Endodermal cell (in vitro differentiated cells): ENCODE data around the gene MICAL3. TPM values are rescaled to one million over a fixed set of nuclear protein-coding genes. Genes with fewer than 3 reads are reported as not detected.

Experiments
- DNase-seq: peaks from one replicate; pipeline ENCODE4 v3.0.0-alpha.2; 2017
- H3K27ac ChIP-seq: 2 replicates; pipeline ENCODE4 v1.5.1; 2013; ENCODE audit warnings: mild to moderate bottlenecking, low read depth, low read length, moderate library complexity
- H3K27me3 ChIP-seq: 2 replicates; pipeline ENCODE4 v1.6.1; 2013; ENCODE audit warnings: mild to moderate bottlenecking, low read length, moderate library complexity; ENCODE audit not compliant: insufficient read depth, control insufficient read depth, poor library complexity, severe bottlenecking
- H3K36me3 ChIP-seq: 2 replicates; pipeline ENCODE4 v1.7.0; 2013; ENCODE audit warnings: mild to moderate bottlenecking, low read length, moderate library complexity; ENCODE audit not compliant: control insufficient read depth, insufficient read depth
- H3K4me1 ChIP-seq: one replicate; pipeline ENCODE4 v1.7.0; 2013; ENCODE audit warnings: low read length; ENCODE audit not compliant: control insufficient read depth, insufficient read depth
- H3K4me3 ChIP-seq: 2 replicates; pipeline ENCODE4 v1.5.1; 2013; ENCODE audit warnings: mild to moderate bottlenecking, low read length, moderate library complexity
- H3K9ac ChIP-seq: 2 replicates; pipeline ENCODE4 v1.6.1; 2013; ENCODE audit warnings: mild to moderate bottlenecking, low read length, moderate library complexity; ENCODE audit not compliant: poor library complexity, severe bottlenecking; ENCODE audit errors: extremely low read depth
- H3K9me3 ChIP-seq: 2 replicates; pipeline ENCODE4 v1.6.1; 2013; ENCODE audit warnings: mild to moderate bottlenecking, low read length, moderate library complexity; ENCODE audit not compliant: control insufficient read depth
- H3K27ac Mint-ChIP-seq: 2 replicates; pipeline ENCODE4 v1.8.0; 2020; ENCODE audit warnings: mixed read lengths
- H3K27me3 Mint-ChIP-seq: 2 replicates; pipeline ENCODE4 v1.8.0; 2021; ENCODE audit warnings: mild to moderate bottlenecking, mixed read lengths; ENCODE audit not compliant: insufficient read depth
- H3K36me3 Mint-ChIP-seq: 2 replicates; pipeline ENCODE4 v1.8.0; 2020; ENCODE audit warnings: low read depth, mixed read lengths
- H3K4me1 Mint-ChIP-seq: 2 replicates; pipeline ENCODE4 v1.8.0; 2020; ENCODE audit warnings: mixed read lengths
- H3K4me3 Mint-ChIP-seq: 2 replicates; pipeline ENCODE4 v1.8.0; 2020; ENCODE audit warnings: mild to moderate bottlenecking, moderate library complexity, mixed read lengths
- H3K9me3 Mint-ChIP-seq: 2 replicates; pipeline ENCODE4 v1.8.0; 2020; ENCODE audit warnings: mild to moderate bottlenecking, mixed read lengths
- WGBS, 2 experiments: methylation state at CpG; one replicate each; pipeline versions ENCODE4 v1.1.5 to v1.1.7; 2013; ENCODE audit warnings: missing lambda C conversion rate in 2 of 2, mixed read lengths in 1 of 2; ENCODE audit not compliant: insufficient coverage in 1 of 2, insufficient read length in 1 of 2; 5-methylcytosine and 5-hydroxymethylcytosine counted together
- total RNA-seq, 2 donors: library from RNA; stranded (reverse); fragmentation: NEBNext Ultra II Directional in 1 of 2; extraction: Animal tissue kit (Norgen Biotek cat#: 25700) in 1 of 2; gene quantifications; 2 replicates in 1 of 2; 3 replicates in 1 of 2; pipeline ENCODE4 v1.2.1, GENCODE V29; 2021
- TF ChIP-seq, protein P1 (sequence below): fragments of 200-600 bp; sonication (generic); conservative IDR thresholded peaks from 2 replicates; pipeline ENCODE4 v1.5.0; 2021; ENCODE audit warnings: antibody characterized with exemption, mild to moderate bottlenecking

The MICAL3 gene
- total RNA-seq, 2 donors from 2014 or later = 42.8 to 48.1 TPM

GRCh38 chr22:18035751-18036150 lies 11.4 kb upstream of the MICAL3 start:
- Mint-ChIP-seq H3K4me3 (no peak overlapping the region), H3K9me3 (peaks cover 4% of the 10 kb centered on the region), H3K27me3 (peaks cover 5% of the 10 kb centered on the region), H3K27ac (no peak overlapping the region), H3K4me1 (no peaks in the 10 kb centered on the region), H3K36me3 (no peaks in the 10 kb centered on the region)
- Histone ChIP-seq H3K4me3 (no peak overlapping the region), H3K27me3 (no peaks in the 10 kb centered on the region), H3K27ac (no peak overlapping the region), H3K36me3 (no peaks in the 10 kb centered on the region), H3K9me3 (no peaks in the 10 kb centered on the region), H3K4me1 (no peaks in the 10 kb centered on the region), H3K9ac (no peak overlapping the region)
- WGBS, 2 experiments = 73 to 77% methylated on average over 7 to 9 of the region's 9 CpGs
- DNase-seq = no peak
- TF ChIP-seq, protein P1, sequence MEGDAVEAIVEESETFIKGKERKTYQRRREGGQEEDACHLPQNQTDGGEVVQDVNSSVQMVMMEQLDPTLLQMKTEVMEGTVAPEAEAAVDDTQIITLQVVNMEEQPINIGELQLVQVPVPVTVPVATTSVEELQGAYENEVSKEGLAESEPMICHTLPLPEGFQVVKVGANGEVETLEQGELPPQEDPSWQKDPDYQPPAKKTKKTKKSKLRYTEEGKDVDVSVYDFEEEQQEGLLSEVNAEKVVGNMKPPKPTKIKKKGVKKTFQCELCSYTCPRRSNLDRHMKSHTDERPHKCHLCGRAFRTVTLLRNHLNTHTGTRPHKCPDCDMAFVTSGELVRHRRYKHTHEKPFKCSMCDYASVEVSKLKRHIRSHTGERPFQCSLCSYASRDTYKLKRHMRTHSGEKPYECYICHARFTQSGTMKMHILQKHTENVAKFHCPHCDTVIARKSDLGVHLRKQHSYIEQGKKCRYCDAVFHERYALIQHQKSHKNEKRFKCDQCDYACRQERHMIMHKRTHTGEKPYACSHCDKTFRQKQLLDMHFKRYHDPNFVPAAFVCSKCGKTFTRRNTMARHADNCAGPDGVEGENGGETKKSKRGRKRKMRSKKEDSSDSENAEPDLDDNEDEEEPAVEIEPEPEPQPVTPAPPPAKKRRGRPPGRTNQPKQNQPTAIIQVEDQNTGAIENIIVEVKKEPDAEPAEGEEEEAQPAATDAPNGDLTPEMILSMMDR = no peak

DNA sequence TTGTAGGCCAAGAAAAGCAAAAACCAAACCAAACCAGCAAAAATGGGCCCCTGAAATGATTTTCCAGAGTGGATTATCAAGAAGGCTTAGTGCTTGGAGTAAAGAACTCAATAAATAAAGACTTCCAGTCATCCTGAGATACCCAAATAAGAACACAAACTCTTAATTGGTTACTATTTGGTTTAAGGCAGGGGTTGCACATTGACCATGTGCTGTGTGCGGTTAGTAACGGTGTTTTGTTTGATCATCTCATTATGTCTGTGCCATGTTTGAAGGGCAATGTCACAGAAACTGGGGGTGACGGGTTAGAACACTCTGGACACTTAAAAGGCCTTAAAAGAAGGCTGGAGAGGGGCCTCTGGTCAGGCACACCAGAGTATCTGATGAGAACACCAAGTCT lies 9.7 kb upstream of the MICAL3 start:
- WGBS, 2 experiments = 89 to 100% methylated on average over 2 to 3 of the region's 3 CpGs
- Mint-ChIP-seq H3K36me3 (no peaks in the 10 kb centered on the region), H3K9me3 (no peaks in the 10 kb centered on the region), H3K27ac (no peak overlapping the region), H3K27me3 (peaks cover under 1% of the 10 kb centered on the region), H3K4me1 (no peaks in the 10 kb centered on the region), H3K4me3 (no peak overlapping the region)
- H3K9ac ChIP-seq = no peak overlapping the region
- TF ChIP-seq, protein P1 = no peak
- H3K27ac ChIP-seq = no peak overlapping the region
- no peaks in the 10 kb centered on the region for H3K4me1 ChIP-seq
- H3K36me3 ChIP-seq = no peaks in the 10 kb centered on the region
- no peaks in the 10 kb centered on the region for H3K9me3 ChIP-seq
- H3K27me3 ChIP-seq = peaks cover 9% of the 10 kb centered on the region
- no peak for DNase-seq
- no peak overlapping the region for H3K4me3 ChIP-seq

- Mint-ChIP-seq H3K27me3 (no peaks in the 10 kb centered on the region), H3K9me3 (no peaks in the 10 kb centered on the region), H3K4me3 (no peak overlapping the region), H3K36me3 (no peaks in the 10 kb centered on the region), H3K27ac (no peak overlapping the region), H3K4me1 (no peaks in the 10 kb centered on the region)
- H3K27me3 ChIP-seq = peaks cover 16% of the 10 kb centered on the region
- no peak overlapping the region for H3K9ac ChIP-seq
- no peak overlapping the region for H3K27ac ChIP-seq
- no peaks in the 10 kb centered on the region for H3K36me3 ChIP-seq
- 60 to 90% methylated on average over 1 to 6 of the region's 6 CpGs for WGBS, 2 experiments
- TF ChIP-seq, protein P1 = no peak
- DNase-seq = no peak
- no peaks in the 10 kb centered on the region for H3K4me1 ChIP-seq
- H3K4me3 ChIP-seq = no peak overlapping the region
- H3K9me3 ChIP-seq = no peaks in the 10 kb centered on the region
Observed at GRCh38 chr22:18033204-18033998, 9.0 kb upstream of the MICAL3 start.
